Left cardiac atrium (tissue), 4 donors: Measurements from ENCODE around the gene PICK1. TPM values are rescaled to one million over a fixed set of nuclear protein-coding genes. Genes with fewer than 3 reads are reported as not detected.
"Not testable (repeated sequence)": the region's sequence is repeated elsewhere in the genome, so short reads cannot be mapped to it uniquely, and the experiment has no call there.

Experiments
- ATAC-seq, 2 donors: fragments of 200-7000 bp; cut with Tn5 transposase; one replicate each; pipeline ENCODE4 v1.9.1; 2020; ENCODE audit warnings: mild to moderate bottlenecking in 2 of 2, moderate library complexity in 2 of 2
- DNase-seq: peaks from one replicate; pipeline ENCODE4 v3.0.0-alpha.2; 2020
- intact Hi-C, 2 donors: fragments of 100-400 bp; cut with DNase I; formaldehyde crosslinking; loops; one replicate each; pipeline versions ENCODE4 v1.14.1 to v1.15.1; 2022 to 2023
- total RNA-seq, 2 donors: library from RNA; stranded (reverse); fragmentation: NEBNext Ultra II Directional; extraction: Animal tissue kit (Norgen Biotek cat#: 25700); gene quantifications; one replicate each; pipeline ENCODE4 v1.2.1, GENCODE V29; 2021
- donor health status: DM: no; HTN: yes; CAD: no.
- donor health status: DM: no; HTN: yes; CAD: no; lungs with severe emphysema.
- donor health status: DM: yes; HTN: yes; CAD: no.
- donor health status: Dilated cardiomyopathy.

PICK1 gene
- total RNA-seq, 2 donors from 2014 or later = 19.4 to 21.0 TPM

DNA sequence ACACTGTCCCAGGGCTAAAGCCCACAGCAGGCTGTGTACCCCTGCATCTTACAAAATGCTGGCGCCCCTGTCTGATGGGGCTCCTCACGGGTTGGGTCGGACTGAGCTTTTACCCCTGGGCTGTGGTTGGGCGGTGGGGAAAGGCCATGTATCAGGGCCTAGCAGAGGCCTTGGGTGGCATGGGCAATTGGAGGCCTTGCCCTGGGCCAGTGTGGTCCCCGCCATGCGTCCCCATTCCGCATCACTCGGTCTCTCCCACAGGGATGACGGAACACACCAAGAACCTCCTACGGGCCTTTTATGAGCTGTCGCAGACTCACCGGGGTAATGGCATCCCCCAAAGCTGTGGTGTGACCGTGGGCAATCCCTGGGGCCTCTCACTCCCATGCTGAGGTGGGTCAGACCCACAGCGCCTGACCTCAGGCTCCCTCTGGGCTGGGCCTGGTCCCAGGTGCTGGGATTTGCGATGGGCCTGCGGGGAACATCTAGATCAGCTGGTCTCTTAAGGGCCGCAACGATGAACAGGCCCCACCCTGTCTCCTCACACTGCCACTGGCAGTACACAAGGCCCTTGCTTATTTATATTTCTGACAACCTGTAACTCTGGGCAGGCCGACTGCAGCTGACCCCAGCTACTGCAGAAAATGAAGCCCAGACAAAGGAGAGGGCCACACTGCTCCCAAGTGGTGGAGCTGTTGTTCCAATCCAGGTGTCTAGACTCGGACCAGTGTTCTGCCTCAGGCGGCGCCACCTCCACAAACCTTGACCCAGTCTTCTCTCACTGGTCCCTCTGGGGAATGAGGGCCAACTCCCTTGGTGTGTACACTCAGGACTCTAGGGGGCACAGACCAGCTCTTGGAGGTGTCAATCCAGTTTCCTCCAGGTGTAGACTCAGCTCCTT is 14.5 kb downstream of the PICK1 start:
- intact Hi-C loops = no loop called here
- ATAC-seq (no peak), DNase-seq (peak; percentile 13)

DNA sequence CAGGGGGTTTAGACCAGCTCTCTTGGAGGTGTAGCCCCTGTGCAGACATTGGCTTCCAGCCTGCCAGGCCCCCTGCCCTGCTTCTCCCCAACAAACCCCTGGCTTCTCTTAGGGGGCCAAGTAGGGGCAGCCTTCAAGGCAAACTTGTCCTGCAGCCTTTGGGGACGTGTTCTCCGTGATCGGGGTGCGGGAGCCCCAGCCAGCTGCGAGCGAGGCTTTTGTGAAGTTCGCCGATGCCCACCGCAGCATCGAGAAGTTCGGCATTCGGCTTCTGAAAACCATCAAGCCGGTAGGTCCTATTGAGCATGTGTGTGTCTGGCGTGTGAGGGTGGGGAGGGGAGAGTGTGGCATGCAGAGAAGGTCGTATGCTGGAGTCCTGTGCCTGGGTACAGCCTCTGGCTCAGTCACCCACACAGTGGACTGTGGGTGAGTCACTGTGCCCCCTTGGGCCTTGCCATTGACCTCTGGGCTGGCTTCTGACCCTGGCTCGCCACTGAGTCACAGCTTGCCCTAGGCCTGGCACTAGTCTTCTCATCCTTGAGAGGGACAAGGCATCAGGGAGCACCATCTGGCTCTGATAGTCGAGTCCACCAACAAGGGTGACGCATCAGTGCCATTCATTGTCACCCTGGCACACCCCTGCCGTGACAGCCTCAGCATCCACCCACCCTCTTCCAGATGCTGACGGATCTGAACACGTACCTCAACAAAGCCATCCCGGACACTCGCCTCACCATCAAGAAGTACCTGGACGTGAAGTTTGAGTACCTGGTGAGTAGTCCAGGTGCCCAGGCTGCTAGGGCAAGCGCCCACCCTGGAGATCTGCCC is 15.3 kb downstream of the PICK1 start:
- ATAC-seq (no peak), DNase-seq (peak; percentile 18)
- intact Hi-C loops = no loop called here

GRCh38 chr22:38073150-38074130 is 16.2 kb downstream of the PICK1 start:
- ATAC-seq (no peak), DNase-seq (no peak)
- intact Hi-C loops = no loop called here

DNA sequence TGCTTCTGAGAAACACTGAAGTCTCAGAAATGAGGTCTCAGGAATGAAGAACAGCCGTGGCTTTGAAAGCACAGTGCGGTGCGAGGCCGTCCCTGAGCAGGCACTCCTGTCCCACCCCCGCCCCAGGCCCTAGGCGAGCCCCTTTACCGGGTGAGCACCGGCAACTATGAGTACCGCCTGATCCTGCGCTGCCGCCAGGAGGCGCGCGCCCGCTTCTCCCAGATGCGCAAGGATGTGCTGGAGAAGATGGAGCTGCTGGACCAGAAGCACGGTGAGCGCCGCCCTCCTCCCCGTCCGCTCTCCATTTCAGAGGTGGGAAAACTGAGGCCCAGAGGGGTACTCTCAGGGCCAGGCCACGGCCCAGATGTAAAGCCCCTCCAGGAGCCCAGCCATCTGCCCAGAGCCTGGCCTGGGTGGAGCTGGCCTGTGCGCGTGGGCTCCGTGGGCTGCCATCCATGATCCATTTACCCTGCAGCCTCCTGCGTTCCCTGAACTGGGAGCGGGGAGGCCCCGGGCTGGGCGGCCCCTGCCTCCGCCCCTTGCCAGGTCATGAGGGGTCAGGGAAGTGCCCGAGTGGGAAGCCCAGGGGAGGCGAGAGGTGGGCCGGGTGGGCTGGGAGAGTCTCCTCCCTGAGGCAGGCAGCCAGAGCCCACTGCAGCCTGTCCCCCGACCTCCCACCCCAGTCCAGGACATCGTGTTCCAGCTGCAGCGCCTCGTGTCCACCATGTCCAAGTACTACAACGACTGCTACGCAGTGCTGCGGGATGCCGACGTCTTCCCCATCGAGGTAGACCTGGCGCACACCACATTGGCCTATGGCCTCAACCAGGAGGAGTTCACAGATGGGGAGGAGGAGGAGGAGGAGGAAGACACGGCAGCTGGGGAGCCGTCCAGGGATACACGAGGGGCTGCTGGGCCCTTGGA is 17.2 kb downstream of the PICK1 start:
- peak; percentile 24 for DNase-seq
- intact Hi-C loops = no loop called here
- ATAC-seq = no peak

DNA sequence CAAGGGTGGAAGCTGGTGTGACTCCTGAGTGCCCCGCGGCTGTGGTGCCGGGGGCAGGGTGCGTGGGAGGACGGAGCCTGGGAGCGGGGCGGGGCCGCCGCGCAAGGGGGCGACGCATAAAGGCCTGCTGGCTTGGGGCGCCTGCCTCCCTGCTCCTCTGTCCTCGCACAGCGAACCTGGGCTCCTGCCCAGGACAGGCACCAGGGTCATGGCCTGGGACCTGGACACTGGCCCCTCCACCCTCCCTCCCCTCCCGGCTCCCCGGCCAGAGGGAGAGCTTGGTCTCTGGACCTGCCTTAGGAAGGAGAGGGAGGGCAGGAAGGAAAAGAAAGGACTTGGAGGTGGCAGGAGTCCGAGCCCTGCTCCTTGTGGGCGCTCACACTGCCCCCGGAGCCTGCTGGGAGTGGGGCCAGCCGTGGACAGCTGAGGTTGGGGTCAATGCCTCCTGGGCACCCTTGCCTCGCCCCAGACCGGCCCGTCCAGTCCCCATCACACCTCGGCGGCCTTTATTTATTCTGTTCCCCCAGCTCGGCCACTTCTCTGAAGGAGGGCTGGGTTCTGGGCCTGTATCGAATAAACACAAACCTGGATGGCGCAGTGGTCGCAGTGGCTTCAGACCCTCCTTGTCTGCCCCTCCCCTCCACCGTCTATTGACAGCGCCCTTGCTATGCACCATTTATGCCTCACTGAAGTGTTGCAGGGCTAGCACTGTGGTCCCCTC is 18.1 kb downstream of the PICK1 start:
- ATAC-seq = no peak
- intact Hi-C loops = no loop called here
- peak; percentile 7 for DNase-seq

GRCh38 chr22:38075961-38076360 is 18.8 kb downstream of the PICK1 start:
- ATAC-seq (no peak), DNase-seq (peak; percentile 11)
- intact Hi-C loops = no loop called here

DNA sequence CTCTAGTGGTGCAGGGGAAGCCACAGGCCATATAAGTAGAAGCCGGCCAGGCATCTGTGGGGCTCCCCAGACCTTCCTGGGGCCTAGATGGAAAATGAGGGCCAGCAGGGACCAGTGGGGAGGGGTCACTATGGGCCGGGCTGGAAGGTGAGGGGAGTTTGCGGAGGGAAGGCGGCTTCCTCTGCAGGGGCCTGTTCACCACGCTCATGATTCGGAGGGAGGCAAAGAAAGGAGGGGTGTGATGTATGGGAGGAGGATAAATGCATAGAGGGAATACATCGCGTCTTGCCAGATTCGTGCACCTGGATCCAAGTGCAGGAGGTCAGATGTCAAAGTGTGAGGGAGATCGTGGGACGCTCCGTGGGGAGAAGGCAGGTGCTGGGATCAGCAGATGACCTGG is 19.9 kb downstream of the PICK1 start:
- DNase-seq (no peak), ATAC-seq (no peak)
- intact Hi-C loops = no loop called here

GRCh38 chr22:38077595-38077994 is 20.4 kb downstream of the PICK1 start:
- intact Hi-C loops = no loop called here
- ATAC-seq (no peak), DNase-seq (no peak)

GRCh38 chr22:38078046-38078840 is 21.0 kb downstream of the PICK1 start:
- intact Hi-C loops = no loop called here
- ATAC-seq = no peak
- no peak for DNase-seq

DNA sequence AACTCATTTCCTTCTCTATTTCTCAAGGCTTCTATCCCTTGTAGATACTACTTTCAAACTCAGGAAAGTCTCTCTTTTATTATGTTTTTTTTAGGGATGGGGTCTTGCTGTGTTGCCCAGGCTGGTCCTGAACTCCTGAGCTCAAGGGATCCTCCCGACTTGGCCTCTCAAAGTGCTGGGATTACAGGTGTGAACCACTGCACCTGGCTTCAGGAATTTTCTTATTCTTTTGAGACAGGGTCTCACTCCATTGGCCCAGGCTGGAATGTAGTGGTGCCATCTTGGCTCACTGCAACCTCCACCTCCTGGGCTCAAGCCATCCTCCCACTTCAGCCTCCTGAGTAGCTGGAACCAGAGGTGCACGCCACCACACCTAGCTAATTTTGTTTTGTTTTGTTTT is 22.0 kb downstream of the PICK1 start:
- DNase-seq, ATAC-seq, intact Hi-C loops: not testable (repeated sequence)

GRCh38 chr22:38079804-38080203 is 22.6 kb downstream of the PICK1 start:
- ATAC-seq = no peak
- intact Hi-C loops = no loop called here
- DNase-seq = no peak

GRCh38 chr22:38080474-38080849 is 23.3 kb downstream of the PICK1 start:
- no peak for DNase-seq
- intact Hi-C loops = no loop called here
- no peak for ATAC-seq

- intact Hi-C loops = no loop called here
- peak; percentile 62 to 73 for ATAC-seq
- DNase-seq = peak; percentile 59
These were observed 23.8 kb downstream of the PICK1 start for GRCh38 chr22:38080850-38081635.

DNA sequence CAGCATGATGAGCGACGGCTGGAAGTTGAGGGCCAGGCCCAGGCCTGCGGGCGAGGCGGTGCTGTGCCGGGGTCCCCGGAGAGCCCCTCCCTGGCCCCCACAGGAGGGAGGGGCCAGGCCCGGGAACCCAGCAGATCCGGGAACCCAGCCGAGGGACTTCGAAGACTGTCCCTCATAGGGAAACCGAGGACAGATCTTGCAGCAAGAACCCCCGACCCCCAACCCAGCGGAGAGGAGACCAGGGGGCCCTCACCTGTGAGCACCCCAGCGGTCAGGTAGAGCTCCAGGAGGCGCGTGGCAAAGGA is 24.4 kb downstream of the PICK1 start:
- no peak for ATAC-seq
- DNase-seq = no peak

DNA sequence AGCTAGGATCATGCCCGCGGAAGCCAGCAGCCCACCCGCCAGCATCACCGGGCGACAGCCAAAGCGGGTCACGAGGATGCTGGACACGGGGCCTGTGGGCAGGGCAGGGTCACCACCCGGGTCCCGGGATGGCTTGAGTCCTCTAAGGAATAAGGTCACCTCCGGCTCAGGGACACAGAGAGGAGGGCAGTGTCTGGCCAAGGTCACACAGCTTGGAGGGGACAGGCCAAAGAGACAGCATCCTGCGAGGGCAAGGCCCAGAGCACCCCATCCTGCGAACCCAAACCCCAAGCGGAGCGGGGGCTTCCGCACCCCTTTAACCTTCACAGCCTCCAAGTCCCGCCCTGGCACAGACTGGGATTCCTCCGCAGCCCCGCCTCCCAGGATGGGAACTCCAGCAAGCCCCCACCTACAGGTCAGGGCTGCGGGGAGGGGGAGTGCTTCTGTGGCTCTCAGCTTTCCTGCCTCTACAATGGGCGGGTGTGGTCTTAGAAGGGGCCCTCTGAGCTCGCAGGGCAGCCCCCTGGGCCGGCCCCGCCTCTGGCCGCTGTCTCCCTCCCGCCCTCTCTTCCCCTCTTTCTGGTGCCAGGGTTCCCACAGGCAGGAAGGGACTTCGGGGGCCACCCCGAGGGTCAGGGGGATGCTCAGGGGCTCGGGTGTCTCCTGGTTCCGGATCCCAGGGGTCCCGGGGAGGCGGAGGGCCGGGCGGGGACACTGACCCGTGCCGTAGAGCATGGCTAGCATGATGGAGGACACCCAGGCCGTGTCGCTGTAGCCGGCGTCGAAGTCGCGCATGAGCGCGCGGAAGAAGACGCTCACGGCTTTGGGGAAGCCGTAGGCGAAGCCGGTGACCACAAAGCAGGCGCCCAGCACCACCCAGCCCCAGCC is 25.0 kb downstream of the PICK1 start:
- ATAC-seq (peak in 1 of 2 donors; percentile 5), DNase-seq (no peak)
- intact Hi-C loops = no loop called here

More for the DNA sequence above, 24.4 kb downstream of the PICK1 start:
- intact Hi-C loops = no loop called here
